HepG2 (cell line): ENCODE results near the gene AP3M1. TPM values are rescaled to one million over a fixed set of nuclear protein-coding genes. Genes with fewer than 3 reads are reported as not detected.

Experiments
- AKNA ChIP-seq: sonication (generic); formaldehyde crosslinking; IDR thresholded peaks from 2 replicates; pipeline ENCODE4 v1.4.0; 2020; ENCODE audit warnings: missing genetic modification reagents, borderline replicate concordance
- DRAP1 ChIP-seq: IDR thresholded peaks from 2 replicates; pipeline ENCODE4 v1.6.1; 2016; ENCODE audit warnings: missing genetic modification reagents, missing compliant biosample characterization
- E2F5 ChIP-seq: sonication (generic); formaldehyde crosslinking; conservative IDR thresholded peaks from 2 replicates; pipeline ENCODE4 v1.4.0; 2020; ENCODE audit warnings: missing genetic modification reagents
- IRF2 ChIP-seq: IDR thresholded peaks from 2 replicates; pipeline ENCODE4 v1.6.1; 2018; ENCODE audit warnings: missing genetic modification reagents, missing compliant biosample characterization
- NFKB2 ChIP-seq: sonication (generic); formaldehyde crosslinking; IDR thresholded peaks from 2 replicates; pipeline ENCODE4 v1.4.0; 2020; ENCODE audit warnings: missing genetic modification reagents, borderline replicate concordance
- NR2C2 ChIP-seq: sonication (generic); formaldehyde crosslinking; IDR thresholded peaks from 2 replicates; pipeline ENCODE4 v1.4.0; 2020; ENCODE audit warnings: missing genetic modification reagents, mild to moderate bottlenecking, moderate library complexity, borderline replicate concordance
- POGZ ChIP-seq: sonication (generic); formaldehyde crosslinking; IDR thresholded peaks from 2 replicates; pipeline ENCODE4 v1.4.0; 2020; ENCODE audit warnings: mild to moderate bottlenecking, missing genetic modification reagents
- RORA ChIP-seq: sonication (generic); formaldehyde crosslinking; IDR thresholded peaks from 2 replicates; pipeline ENCODE4 v1.5.0; 2020; ENCODE audit warnings: mild to moderate bottlenecking, missing genetic modification reagents, moderate library complexity
- SATB2 ChIP-seq: sonication (generic); formaldehyde crosslinking; IDR thresholded peaks from 2 replicates; pipeline ENCODE4 v1.5.0; 2020; ENCODE audit warnings: missing genetic modification reagents
- TFDP2 ChIP-seq: sonication (generic); formaldehyde crosslinking; IDR thresholded peaks from 2 replicates; pipeline ENCODE4 v1.4.0; 2020; ENCODE audit warnings: missing genetic modification reagents
- YEATS2 ChIP-seq: sonication (generic); formaldehyde crosslinking; IDR thresholded peaks from 2 replicates; pipeline ENCODE4 v1.4.0; 2020; ENCODE audit warnings: missing genetic modification reagents, borderline replicate concordance
- ZBTB34 ChIP-seq: sonication (generic); formaldehyde crosslinking; IDR thresholded peaks from 2 replicates; pipeline ENCODE4 v1.8.0; 2022; ENCODE audit warnings: mild to moderate bottlenecking, missing genetic modification reagents
- ZNF207 ChIP-seq: fragments of 450-650 bp; IDR thresholded peaks from 2 replicates; pipeline ENCODE4 v1.6.1; 2016; ENCODE audit warnings: antibody characterized with exemption, borderline replicate concordance
- ZNF234 ChIP-seq: sonication (generic); formaldehyde crosslinking; conservative IDR thresholded peaks from 2 replicates; pipeline ENCODE4 v1.5.1; 2020; ENCODE audit warnings: mild to moderate bottlenecking, missing genetic modification reagents
- ZNF260 ChIP-seq: sonication (generic); formaldehyde crosslinking; IDR thresholded peaks from 2 replicates; pipeline ENCODE4 v1.4.0; 2020; ENCODE audit warnings: missing genetic modification reagents, low read depth, mild to moderate bottlenecking, borderline replicate concordance
- ZNF552 ChIP-seq: sonication (generic); formaldehyde crosslinking; IDR thresholded peaks from 2 replicates; pipeline ENCODE4 v1.9.0; 2022; ENCODE audit warnings: missing genetic modification reagents, mild to moderate bottlenecking, borderline replicate concordance
- ZNF616 ChIP-seq: sonication (generic); formaldehyde crosslinking; IDR thresholded peaks from 2 replicates; pipeline ENCODE4 v1.5.0; 2020; ENCODE audit warnings: low read depth, mild to moderate bottlenecking, missing genetic modification reagents
- ZNF749 ChIP-seq: sonication (generic); formaldehyde crosslinking; IDR thresholded peaks from 2 replicates; pipeline ENCODE4 v1.8.0; 2022; ENCODE audit warnings: mild to moderate bottlenecking, missing genetic modification reagents, moderate library complexity, borderline replicate concordance
- ZNF768 ChIP-seq: sonication (generic); formaldehyde crosslinking; IDR thresholded peaks from 2 replicates; pipeline ENCODE4 v1.4.0; 2020; ENCODE audit warnings: missing genetic modification reagents
- ZSCAN22 ChIP-seq: sonication (generic); formaldehyde crosslinking; IDR thresholded peaks from 2 replicates; pipeline ENCODE4 v1.4.0; 2020; ENCODE audit warnings: mild to moderate bottlenecking, missing genetic modification reagents
- polyA plus RNA-seq, 8 experiments: library from polyadenylated mRNA; depleted of rRNA in 3 of 8; stranded (reverse) in 7 of 8; unstranded in 1 of 8; fragments of >200 nt; fragmentation: Illumina TruSeq in 4 of 8; extraction: Trizol in 4 of 8; gene quantifications; 2 replicates each; pipeline versions ENCODE4 v1.2.1 to v1.2.3, GENCODE V29; 2011 to 2016; ENCODE audit warnings: low read depth in 4 of 8, missing spikeins in 1 of 8, mixed read lengths in 1 of 8; ENCODE audit not compliant: insufficient read depth in 1 of 8
- total RNA-seq, 5 experiments: library from RNA; depleted of rRNA; stranded (reverse); fragments of >200 nt; fragmentation: Illumina TruSeq; extraction: Trizol; gene quantifications; 2 replicates each; pipeline ENCODE4 v1.2.3, GENCODE V29; 2016; ENCODE audit warnings: low read depth in 1 of 5

Gene AP3M1
- total and polyA plus RNA-seq, 2 of the 13 experiments (the other 11 are each of a cell fraction or from before 2014, with no cell fraction given): 29.0 to 31.6 TPM

GRCh38 chr10:74176380-74177139, 25.9 kb upstream of the AP3M1 start (continued):
- peak; percentile 47 for TF ChIP-seq ZBTB34 (CRISPR knock-in tag)
- TF ChIP-seq SATB2 (CRISPR knock-in tag): peak; percentile 88; the same call in 1 of the 2 replicates
- TF ChIP-seq ZNF234 (CRISPR knock-in tag): no peak; the same call in 1 of the 2 replicates
- peak; percentile 93 for TF ChIP-seq TFDP2
- TF ChIP-seq NR2C2: peak; percentile 24; the same call in 1 of the 2 replicates
- no peak for TF ChIP-seq ZNF616 (CRISPR knock-in tag)
- peak; percentile 57 for TF ChIP-seq IRF2 (CRISPR knock-in tag)
- TF ChIP-seq RORA (CRISPR knock-in tag): no peak
- peak; percentile 54; the same call in 1 of the 2 replicates for TF ChIP-seq ZNF552 (CRISPR knock-in tag)
- peak; percentile 69; the same call in 1 of the 2 replicates for TF ChIP-seq YEATS2 (CRISPR knock-in tag)
- peak; percentile 71; the same call in 1 of the 2 replicates for TF ChIP-seq ZNF768 (CRISPR knock-in tag)
- TF ChIP-seq DRAP1 (CRISPR knock-in tag): peak; percentile 84
- TF ChIP-seq AKNA (CRISPR knock-in tag): no peak
- no peak for TF ChIP-seq ZNF207
- no peak for TF ChIP-seq ZNF260
- TF ChIP-seq E2F5 (CRISPR knock-in tag): peak; percentile 84
- TF ChIP-seq POGZ (CRISPR knock-in tag): peak; percentile 97
- TF ChIP-seq NFKB2 (CRISPR knock-in tag): peak; percentile 89; the same call in 1 of the 2 replicates
- TF ChIP-seq ZSCAN22 (CRISPR knock-in tag): no peak
- TF ChIP-seq ZNF749 (CRISPR knock-in tag): peak; percentile 95; the same call in 1 of the 2 replicates
